ENCODE data around the gene CROCC2.

The CROCC2 gene

GRCh38 chr2:240959214-240959940 is 53.2 kb downstream of the CROCC2 start:
- DNase-seq: no peak

GRCh38 chr2:240959941-240960308 is 53.8 kb downstream of the CROCC2 start:
- DNase-seq: no peak

GRCh38 chr2:240960309-240960970 is 54.3 kb downstream of the CROCC2 start:
- DNase-seq: no peak

- DNase-seq: no peak
Measured at GRCh38 chr2:240960971-240961876, 55.1 kb downstream of the CROCC2 start.

- DNase-seq: no peak
Measured at GRCh38 chr2:240961910-240962299, 55.8 kb downstream of the CROCC2 start.

GRCh38 chr2:240962300-240963064 is 56.3 kb downstream of the CROCC2 start:
- DNase-seq: no peak

- no peak for DNase-seq
Measured at GRCh38 chr2:240963065-240963867, 57.1 kb downstream of the CROCC2 start.

GRCh38 chr2:240963868-240964703 is 58.0 kb downstream of the CROCC2 start:
- DNase-seq: no peak

- DNase-seq: no peak
Measured at GRCh38 chr2:240964704-240965295, 58.7 kb downstream of the CROCC2 start.

GRCh38 chr2:240965296-240965904 is 59.3 kb downstream of the CROCC2 start:
- no peak for DNase-seq

GRCh38 chr2:240965905-240966456 is 59.8 kb downstream of the CROCC2 start:
- DNase-seq: no peak

GRCh38 chr2:240966457-240966905 is 60.3 kb downstream of the CROCC2 start:
- DNase-seq: no peak

GRCh38 chr2:240966906-240967680 is 61.0 kb downstream of the CROCC2 start:
- no peak for DNase-seq

GRCh38 chr2:240967681-240968621 is 61.8 kb downstream of the CROCC2 start:
- no peak for DNase-seq

GRCh38 chr2:240968731-240969624 is 62.8 kb downstream of the CROCC2 start:
- no peak for DNase-seq

GRCh38 chr2:240970104-240970503 is 64.0 kb downstream of the CROCC2 start:
- DNase-seq: no peak

GRCh38 chr2:240970816-240971215 is 64.7 kb downstream of the CROCC2 start:
- DNase-seq: no peak

Measured in NCI-H187 (cell line).